Measurements from ENCODE around the gene MYL6B.

MYL6B gene

DNA sequence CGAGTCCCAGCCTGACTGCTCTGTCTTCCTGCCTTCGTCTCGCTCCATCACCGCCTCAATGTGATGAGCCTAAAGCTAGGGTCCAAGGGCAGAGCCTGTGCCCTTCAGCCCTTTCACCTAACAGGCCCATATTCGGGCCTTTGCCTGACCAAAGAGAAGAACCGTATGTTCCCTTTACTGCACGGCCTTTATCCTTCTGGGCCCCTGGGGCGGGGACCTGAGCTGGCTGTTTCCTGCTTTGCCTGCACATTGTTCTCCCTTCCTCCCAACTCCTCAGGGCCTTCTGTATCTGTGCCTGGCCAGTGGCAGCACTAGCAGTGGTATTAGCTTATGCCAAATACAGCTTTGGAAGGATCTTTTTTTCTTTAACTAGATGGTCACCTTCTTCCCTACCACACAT lies 8.5 kb upstream of the MYL6B start:
- Histone ChIP-seq H3K4me3 (ENCODE audit: low read length) (no peak overlapping the region), H3K4me1 (ENCODE audit: control insufficient read depth, low read depth, low read length) (no peaks in the 10 kb centered on the region), H3K9me3 (ENCODE audit: control insufficient read depth, low read depth, low read length) (no peaks in the 10 kb centered on the region), H3K27ac (ENCODE audit: low read length) (no peak overlapping the region), H3K9ac (ENCODE audit: low read length) (no peak overlapping the region), H3K27me3 (ENCODE audit: control insufficient read depth, insufficient read depth, low read length) (no peaks in the 10 kb centered on the region), H3K36me3 (ENCODE audit: control insufficient read depth, low read depth, low read length) (peaks cover 46% of the 10 kb centered on the region)

DNA sequence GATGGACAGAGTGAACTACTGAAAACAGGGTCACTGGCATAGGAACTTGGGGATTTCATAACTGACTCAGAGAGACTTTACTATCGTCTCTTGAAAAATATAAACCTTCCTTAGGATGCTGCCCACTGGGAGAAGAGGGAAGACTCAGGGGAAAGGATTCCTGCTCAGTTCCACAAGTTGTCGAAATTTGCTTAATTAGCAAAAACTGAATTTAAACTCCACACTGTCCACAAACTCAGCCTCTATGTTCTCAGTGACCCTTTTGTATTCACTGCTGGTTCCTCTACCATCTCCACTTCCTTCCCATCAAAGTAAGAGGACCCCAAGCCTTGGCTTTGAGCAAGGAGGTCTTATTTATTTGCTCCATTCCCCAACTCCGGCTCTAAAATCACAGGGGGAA lies 7.2 kb upstream of the MYL6B start:
- Histone ChIP-seq H3K27ac (ENCODE audit: low read length) (no peak overlapping the region), H3K27me3 (ENCODE audit: control insufficient read depth, insufficient read depth, low read length) (no peaks in the 10 kb centered on the region), H3K4me3 (ENCODE audit: low read length) (no peak overlapping the region), H3K9ac (ENCODE audit: low read length) (no peak overlapping the region), H3K9me3 (ENCODE audit: control insufficient read depth, low read depth, low read length) (no peaks in the 10 kb centered on the region), H3K36me3 (ENCODE audit: control insufficient read depth, low read depth, low read length) (peaks cover 36% of the 10 kb centered on the region), H3K4me1 (ENCODE audit: control insufficient read depth, low read depth, low read length) (no peaks in the 10 kb centered on the region)

DNA sequence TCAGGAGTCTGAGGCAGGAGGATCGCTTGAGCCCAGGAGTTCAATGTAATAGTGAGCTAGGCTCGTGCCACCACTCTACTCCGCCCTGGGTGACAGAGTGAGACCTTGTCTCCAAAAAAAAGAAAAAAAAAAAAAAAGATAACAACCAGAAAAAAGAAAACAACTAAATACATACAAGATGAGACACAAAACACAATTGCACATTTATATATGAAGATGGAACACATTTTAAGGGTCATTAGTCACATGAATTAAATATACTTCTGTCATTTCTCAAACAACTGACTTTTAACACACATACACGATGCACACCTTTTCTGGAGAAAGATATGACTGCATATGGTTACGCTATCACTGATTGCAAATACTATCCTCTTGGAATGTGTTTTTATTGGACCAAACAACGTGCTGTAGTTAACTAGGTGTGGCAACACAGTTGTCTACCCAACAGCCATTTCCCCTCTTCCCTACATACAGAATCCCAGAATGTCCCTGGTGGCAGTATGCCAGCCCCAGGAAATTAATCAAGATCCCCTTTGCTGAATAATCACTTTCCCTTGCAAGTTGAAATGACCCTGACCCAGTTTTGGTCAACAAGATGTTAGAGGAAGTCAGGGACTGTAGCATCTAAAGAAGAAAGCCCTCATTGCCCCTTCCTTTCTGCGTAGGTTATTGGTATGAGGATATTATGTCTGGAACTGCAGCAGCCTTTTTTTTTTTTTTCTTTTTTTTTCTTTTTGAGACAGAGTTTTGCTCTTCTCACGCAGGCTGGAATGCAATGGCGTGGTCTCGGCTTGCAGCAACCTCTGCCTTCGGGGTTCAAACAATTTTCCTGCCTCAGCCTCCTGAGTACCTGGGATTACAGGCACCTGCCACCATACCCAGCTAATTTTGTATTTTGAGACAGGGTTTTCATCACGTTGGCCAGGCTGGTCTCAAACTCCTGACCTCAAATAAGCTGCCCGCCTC lies 5.6 kb upstream of the MYL6B start:
- Histone ChIP-seq H3K36me3 (ENCODE audit: control insufficient read depth, low read depth, low read length) (peaks cover 27% of the 10 kb centered on the region), H3K9me3 (ENCODE audit: control insufficient read depth, low read depth, low read length) (no peaks in the 10 kb centered on the region), H3K27me3 (ENCODE audit: control insufficient read depth, insufficient read depth, low read length) (no peaks in the 10 kb centered on the region), H3K4me3 (ENCODE audit: low read length) (no peak overlapping the region), H3K4me1 (ENCODE audit: control insufficient read depth, low read depth, low read length) (no peaks in the 10 kb centered on the region), H3K9ac (ENCODE audit: low read length) (no peak overlapping the region), H3K27ac (ENCODE audit: low read length) (no peak overlapping the region)

DNA sequence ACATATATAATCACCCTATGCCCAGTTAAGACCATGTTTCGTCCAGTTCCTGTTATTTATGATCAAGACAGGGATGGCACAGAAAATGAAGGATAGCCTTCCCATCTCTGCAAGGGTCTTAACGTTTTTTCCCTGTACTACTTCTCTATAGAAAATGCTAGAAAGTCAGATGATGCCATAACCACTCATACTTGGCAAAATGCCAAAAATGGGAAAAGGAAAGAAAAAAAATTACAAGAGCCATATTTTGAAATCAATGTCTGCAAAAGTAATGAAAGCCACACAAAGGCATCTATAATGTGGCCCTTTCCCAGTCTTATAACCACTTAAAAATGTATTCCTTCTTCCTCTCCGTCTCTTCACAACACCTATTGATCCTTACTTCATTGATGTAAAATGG lies 1.8 kb upstream of the MYL6B start:
- Histone ChIP-seq H3K27me3 (ENCODE audit: control insufficient read depth, insufficient read depth, low read length) (no peaks in the 10 kb centered on the region), H3K9ac (ENCODE audit: low read length) (no peak overlapping the region), H3K4me1 (ENCODE audit: control insufficient read depth, low read depth, low read length) (peaks cover 5% of the 10 kb centered on the region), H3K9me3 (ENCODE audit: control insufficient read depth, low read depth, low read length) (no peaks in the 10 kb centered on the region), H3K36me3 (ENCODE audit: control insufficient read depth, low read depth, low read length) (peaks cover 10% of the 10 kb centered on the region), H3K4me3 (ENCODE audit: low read length) (no peak overlapping the region), H3K27ac (ENCODE audit: low read length) (no peak overlapping the region)

DNA sequence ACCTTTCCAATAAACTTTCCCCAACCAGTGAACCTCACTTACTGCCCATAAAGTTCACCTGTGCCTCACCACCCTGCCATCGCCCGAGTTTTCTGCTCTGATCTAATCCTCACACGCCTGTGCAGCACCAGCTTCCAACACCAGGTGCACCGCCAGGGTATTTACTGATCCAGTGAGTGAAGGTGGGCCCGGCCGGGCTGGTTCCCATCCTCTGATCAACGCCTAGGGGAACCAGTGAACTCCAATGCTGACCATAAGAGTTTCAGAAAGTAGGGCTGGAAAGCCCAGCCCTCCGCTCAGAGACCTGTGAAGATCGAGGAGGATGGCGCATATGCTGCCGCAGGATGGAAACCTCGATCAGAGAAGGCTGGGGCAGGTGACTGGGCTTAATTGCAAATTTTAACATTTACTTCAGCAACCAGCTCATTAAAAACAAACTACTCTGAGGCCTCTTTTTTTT lies 685 bp upstream of the MYL6B start:
- Histone ChIP-seq H3K4me3 (ENCODE audit: low read length) (peak overlapping the region; percentile 78), H3K27me3 (ENCODE audit: control insufficient read depth, insufficient read depth, low read length) (no peaks in the 10 kb centered on the region), H3K9me3 (ENCODE audit: control insufficient read depth, low read depth, low read length) (no peaks in the 10 kb centered on the region), H3K27ac (ENCODE audit: low read length) (peak overlapping the region; percentile 1), H3K4me1 (ENCODE audit: control insufficient read depth, low read depth, low read length) (peaks cover 5% of the 10 kb centered on the region), H3K9ac (ENCODE audit: low read length) (peak overlapping the region; percentile 85), H3K36me3 (ENCODE audit: control insufficient read depth, low read depth, low read length) (peaks cover 12% of the 10 kb centered on the region)

DNA sequence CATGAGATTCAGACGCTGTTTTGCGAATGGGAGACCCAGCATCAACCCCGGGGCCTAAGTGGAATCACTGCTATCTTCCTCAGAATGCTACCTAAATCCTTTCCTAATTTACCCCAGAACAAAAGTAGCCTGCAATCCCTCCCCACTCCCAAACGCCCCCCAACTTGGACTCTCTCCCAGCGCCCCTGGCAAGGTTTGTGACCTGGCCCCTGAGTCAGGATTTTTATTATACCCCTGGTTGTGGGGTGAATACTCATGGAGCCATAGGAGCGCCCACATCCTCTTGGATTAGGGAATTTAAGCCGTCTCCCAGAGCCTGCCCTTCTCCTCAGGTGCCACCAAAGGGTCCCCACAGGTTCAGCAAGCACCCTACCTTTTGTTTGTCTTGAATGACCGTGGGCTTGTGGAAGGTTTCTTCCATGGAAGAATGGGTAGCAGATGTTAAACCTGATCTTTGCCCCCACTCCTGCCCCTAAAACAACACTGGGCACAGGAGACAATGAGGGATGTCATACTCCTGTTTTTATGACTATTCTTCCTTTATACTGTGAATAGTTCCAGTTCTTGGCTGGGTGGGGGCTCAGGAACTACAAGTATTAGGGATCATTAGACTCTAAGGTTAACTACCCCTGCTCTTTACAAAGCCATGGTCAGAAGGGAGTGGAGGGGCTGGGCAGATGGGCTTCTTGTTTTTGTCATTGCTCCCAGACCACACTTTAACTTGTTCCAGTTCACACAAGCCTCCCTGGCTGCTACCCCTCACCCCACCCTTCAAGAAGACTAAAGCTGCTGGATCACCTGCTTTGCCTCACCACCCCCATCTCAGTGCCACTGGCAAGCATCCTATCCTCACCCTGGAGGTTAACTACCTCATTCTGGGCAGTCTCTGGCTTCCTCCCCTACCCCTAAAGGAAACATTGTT lies 630 bp downstream of the MYL6B start:
- Histone ChIP-seq H3K9me3 (ENCODE audit: control insufficient read depth, low read depth, low read length) (no peaks in the 10 kb centered on the region), H3K4me1 (ENCODE audit: control insufficient read depth, low read depth, low read length) (peaks cover 5% of the 10 kb centered on the region), H3K27me3 (ENCODE audit: control insufficient read depth, insufficient read depth, low read length) (no peaks in the 10 kb centered on the region), H3K9ac (ENCODE audit: low read length) (peak overlapping the region; percentile 85), H3K27ac (ENCODE audit: low read length) (peak overlapping the region; percentile 9), H3K36me3 (ENCODE audit: control insufficient read depth, low read depth, low read length) (peaks cover 12% of the 10 kb centered on the region), H3K4me3 (ENCODE audit: low read length) (peak overlapping the region; percentile 78)

DNA sequence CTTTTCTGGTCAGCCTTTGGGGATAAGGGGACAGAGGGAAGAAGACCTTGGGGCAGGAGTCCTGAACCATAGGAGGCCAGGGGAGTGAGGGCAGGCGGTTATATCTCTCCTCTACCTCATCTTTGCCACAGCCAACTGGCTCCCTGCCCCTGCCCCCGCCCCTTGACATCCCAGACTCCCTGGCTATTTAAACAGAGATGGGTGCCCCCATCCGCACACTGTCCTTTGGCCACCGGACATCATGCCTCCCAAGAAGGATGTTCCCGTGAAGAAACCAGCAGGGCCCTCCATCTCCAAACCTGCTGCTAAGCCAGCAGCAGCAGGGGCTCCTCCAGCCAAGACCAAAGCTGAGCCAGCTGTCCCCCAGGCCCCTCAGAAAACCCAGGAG lies 1.3 kb downstream of the MYL6B start:
- Histone ChIP-seq H3K27ac (ENCODE audit: low read length) (no peak overlapping the region), H3K4me3 (ENCODE audit: low read length) (no peak overlapping the region), H3K27me3 (ENCODE audit: control insufficient read depth, insufficient read depth, low read length) (no peaks in the 10 kb centered on the region), H3K9me3 (ENCODE audit: control insufficient read depth, low read depth, low read length) (no peaks in the 10 kb centered on the region), H3K4me1 (ENCODE audit: control insufficient read depth, low read depth, low read length) (peaks cover 5% of the 10 kb centered on the region), H3K9ac (ENCODE audit: low read length) (no peak overlapping the region), H3K36me3 (ENCODE audit: control insufficient read depth, low read depth, low read length) (peaks cover 12% of the 10 kb centered on the region)

DNA sequence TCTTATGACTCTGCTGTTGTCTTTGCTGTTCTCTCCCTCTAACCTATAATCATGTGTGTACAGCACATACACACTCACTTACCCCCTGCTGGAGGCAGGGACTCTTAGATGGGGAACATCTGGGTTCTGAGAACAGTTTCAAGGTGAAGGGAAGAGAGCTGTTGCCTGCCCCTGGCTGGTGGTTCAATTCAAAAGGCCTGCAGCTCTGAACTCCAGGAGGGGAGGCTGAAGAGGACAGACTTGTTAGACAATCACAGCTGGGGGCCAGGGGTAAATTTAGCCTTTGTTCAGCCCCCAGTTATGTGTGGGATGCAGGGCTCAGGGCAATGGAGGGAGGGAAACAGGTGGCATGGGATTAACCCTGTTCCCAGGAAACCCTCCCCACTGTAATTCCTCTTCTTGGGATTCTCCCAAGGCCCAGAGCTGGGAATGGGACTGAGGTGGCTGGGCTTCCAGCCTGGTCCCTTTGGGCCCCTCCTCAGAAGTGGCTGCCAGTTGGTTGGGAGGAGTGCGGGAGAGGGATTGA lies 1.9 kb downstream of the MYL6B start:
- Histone ChIP-seq H3K27me3 (ENCODE audit: control insufficient read depth, insufficient read depth, low read length) (no peaks in the 10 kb centered on the region), H3K9me3 (ENCODE audit: control insufficient read depth, low read depth, low read length) (no peaks in the 10 kb centered on the region), H3K4me3 (ENCODE audit: low read length) (no peak overlapping the region), H3K36me3 (ENCODE audit: control insufficient read depth, low read depth, low read length) (peaks cover 13% of the 10 kb centered on the region), H3K4me1 (ENCODE audit: control insufficient read depth, low read depth, low read length) (peaks cover 6% of the 10 kb centered on the region), H3K27ac (ENCODE audit: low read length) (no peak overlapping the region), H3K9ac (ENCODE audit: low read length) (no peak overlapping the region)

DNA sequence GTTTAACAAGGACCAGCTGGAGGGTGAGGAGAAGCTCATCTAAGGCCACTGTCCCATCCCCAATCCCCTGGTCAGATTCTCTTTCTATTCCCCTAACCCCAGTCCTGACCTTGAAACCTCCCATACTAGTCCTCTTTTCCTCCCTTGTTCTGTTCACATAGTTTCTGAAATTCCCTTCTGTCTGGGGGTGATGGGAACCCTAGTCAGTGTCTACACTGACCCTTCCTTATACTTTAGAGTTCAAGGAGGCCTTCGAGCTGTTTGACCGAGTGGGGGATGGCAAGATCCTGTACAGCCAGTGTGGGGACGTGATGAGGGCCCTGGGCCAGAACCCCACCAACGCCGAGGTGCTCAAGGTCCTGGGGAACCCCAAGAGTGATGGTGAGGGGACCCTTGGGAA lies 2.4 kb downstream of the MYL6B start:
- H3K9ac ChIP-seq (ENCODE audit: low read length) = no peak overlapping the region
- no peak overlapping the region for H3K27ac ChIP-seq (ENCODE audit: low read length)
- H3K4me3 ChIP-seq (ENCODE audit: low read length) = no peak overlapping the region
- H3K9me3 ChIP-seq (ENCODE audit: control insufficient read depth, low read depth, low read length) = no peaks in the 10 kb centered on the region
- peaks cover 18% of the 10 kb centered on the region for H3K36me3 ChIP-seq (ENCODE audit: control insufficient read depth, low read depth, low read length)
- no peaks in the 10 kb centered on the region for H3K27me3 ChIP-seq (ENCODE audit: control insufficient read depth, insufficient read depth, low read length)
- H3K4me1 ChIP-seq (ENCODE audit: control insufficient read depth, low read depth, low read length) = peaks cover 12% of the 10 kb centered on the region

DNA sequence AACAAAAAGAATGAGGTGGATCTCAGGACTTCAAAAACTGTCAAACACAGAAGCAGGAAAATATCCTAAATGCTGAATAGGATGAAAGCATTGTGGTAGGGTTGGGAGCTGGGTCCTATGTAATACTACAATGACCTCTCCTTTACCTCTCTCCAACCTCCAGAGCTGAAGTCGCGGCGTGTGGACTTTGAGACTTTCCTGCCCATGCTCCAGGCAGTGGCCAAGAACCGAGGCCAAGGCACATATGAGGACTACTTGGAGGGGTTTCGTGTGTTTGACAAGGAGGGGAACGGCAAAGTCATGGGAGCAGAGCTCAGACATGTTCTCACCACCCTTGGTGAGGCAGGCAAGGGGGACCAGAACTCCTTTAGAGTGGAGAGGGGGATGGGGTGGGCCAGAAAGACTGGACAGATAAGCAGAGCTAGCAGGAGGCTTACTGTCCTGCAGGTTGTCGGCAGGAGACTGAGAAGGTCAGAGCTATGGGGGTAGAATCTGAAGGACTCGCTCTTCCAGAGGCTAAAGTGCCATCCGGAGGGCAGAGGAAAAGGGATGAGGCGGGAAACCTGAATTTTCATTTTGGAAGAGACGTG lies 3.0 kb downstream of the MYL6B start:
- peaks cover 24% of the 10 kb centered on the region for H3K36me3 ChIP-seq (ENCODE audit: control insufficient read depth, low read depth, low read length)
- peaks cover 17% of the 10 kb centered on the region for H3K4me1 ChIP-seq (ENCODE audit: control insufficient read depth, low read depth, low read length)
- H3K9ac ChIP-seq (ENCODE audit: low read length) = no peak overlapping the region
- H3K27me3 ChIP-seq (ENCODE audit: control insufficient read depth, insufficient read depth, low read length) = no peaks in the 10 kb centered on the region
- H3K4me3 ChIP-seq (ENCODE audit: low read length) = no peak overlapping the region
- no peaks in the 10 kb centered on the region for H3K9me3 ChIP-seq (ENCODE audit: control insufficient read depth, low read depth, low read length)
- H3K27ac ChIP-seq (ENCODE audit: low read length) = no peak overlapping the region

Measured in iPS-18a (cell line).